Mucosa of stomach (tissue), 1 donor: ENCODE results near the gene EPB41L2.

Experiments
- H3K27me3 ChIP-seq: one replicate; pipeline ENCODE4 v1.7.0; 2013; ENCODE audit warnings: mild to moderate bottlenecking, low read length; ENCODE audit not compliant: control insufficient read depth, insufficient read depth
- H3K36me3 ChIP-seq: one replicate; pipeline ENCODE4 v1.7.0; 2013; ENCODE audit warnings: low read length; ENCODE audit not compliant: control insufficient read depth, insufficient read depth
- H3K4me1 ChIP-seq: one replicate; pipeline ENCODE4 v1.7.0; 2013; ENCODE audit warnings: mild to moderate bottlenecking, low read length; ENCODE audit not compliant: control insufficient read depth, insufficient read depth
- H3K4me3 ChIP-seq: one replicate; pipeline ENCODE4 v1.7.0; 2013; ENCODE audit warnings: low read length
- H3K9ac ChIP-seq: one replicate; pipeline ENCODE4 v1.7.0; 2013; ENCODE audit warnings: mild to moderate bottlenecking, low read length, moderate library complexity
- H3K9me3 ChIP-seq: one replicate; pipeline ENCODE4 v1.7.0; 2013; ENCODE audit warnings: mild to moderate bottlenecking, low read length, moderate library complexity; ENCODE audit not compliant: control insufficient read depth
- donor health status: Pancreatic carcinoma.

EPB41L2 gene

GRCh38 chr6:130841128-130841728, 221.8 kb downstream of the EPB41L2 start:
- no peak overlapping the region for H3K9ac ChIP-seq
- H3K9me3 ChIP-seq, result no peaks in the 10 kb centered on the region
- no peaks in the 10 kb centered on the region for H3K4me1 ChIP-seq
- no peaks in the 10 kb centered on the region for H3K27me3 ChIP-seq
- H3K4me3 ChIP-seq, result no peak overlapping the region
- no peaks in the 10 kb centered on the region for H3K36me3 ChIP-seq

GRCh38 chr6:130840050-130840449, 223.0 kb downstream of the EPB41L2 start:
- H3K36me3 ChIP-seq, result no peaks in the 10 kb centered on the region

GRCh38 chr6:130839379-130839778, 223.7 kb downstream of the EPB41L2 start:
- Histone ChIP-seq H3K36me3 (no peaks in the 10 kb centered on the region), H3K4me3 (no peak overlapping the region)

More at GRCh38 chr6:130840050-130840449, 223.0 kb downstream of the EPB41L2 start:
- Histone ChIP-seq H3K9me3 (no peaks in the 10 kb centered on the region), H3K4me1 (no peaks in the 10 kb centered on the region), H3K4me3 (no peak overlapping the region), H3K9ac (no peak overlapping the region), H3K27me3 (no peaks in the 10 kb centered on the region)

GRCh38 chr6:130838951-130839350, 224.1 kb downstream of the EPB41L2 start:
- H3K9me3 ChIP-seq, result no peaks in the 10 kb centered on the region
- no peaks in the 10 kb centered on the region for H3K36me3 ChIP-seq
- no peaks in the 10 kb centered on the region for H3K4me1 ChIP-seq
- H3K4me3 ChIP-seq, result no peak overlapping the region
- no peak overlapping the region for H3K9ac ChIP-seq
- no peaks in the 10 kb centered on the region for H3K27me3 ChIP-seq

More at GRCh38 chr6:130839379-130839778, 223.7 kb downstream of the EPB41L2 start:
- Histone ChIP-seq H3K9ac (no peak overlapping the region), H3K27me3 (no peaks in the 10 kb centered on the region), H3K4me1 (no peaks in the 10 kb centered on the region), H3K9me3 (no peaks in the 10 kb centered on the region)

- Histone ChIP-seq H3K27me3 (no peaks in the 10 kb centered on the region), H3K36me3 (no peaks in the 10 kb centered on the region), H3K9me3 (no peaks in the 10 kb centered on the region), H3K4me3 (no peak overlapping the region), H3K9ac (no peak overlapping the region), H3K4me1 (no peaks in the 10 kb centered on the region)
These were observed 224.7 kb downstream of the EPB41L2 start for GRCh38 chr6:130838250-130838860.

GRCh38 chr6:130837067-130837466, 226.0 kb downstream of the EPB41L2 start:
- no peaks in the 10 kb centered on the region for H3K9me3 ChIP-seq
- H3K27me3 ChIP-seq, result no peaks in the 10 kb centered on the region
- H3K4me1 ChIP-seq, result no peaks in the 10 kb centered on the region
- no peak overlapping the region for H3K9ac ChIP-seq
- no peak overlapping the region for H3K4me3 ChIP-seq
- no peaks in the 10 kb centered on the region for H3K36me3 ChIP-seq

GRCh38 chr6:130836055-130836640, 226.9 kb downstream of the EPB41L2 start:
- H3K36me3 ChIP-seq, result no peaks in the 10 kb centered on the region
- H3K4me3 ChIP-seq, result no peak overlapping the region
- H3K27me3 ChIP-seq, result no peaks in the 10 kb centered on the region
- no peaks in the 10 kb centered on the region for H3K9me3 ChIP-seq
- H3K4me1 ChIP-seq, result no peaks in the 10 kb centered on the region
- H3K9ac ChIP-seq, result no peak overlapping the region

GRCh38 chr6:130834482-130835251, 228.4 kb downstream of the EPB41L2 start:
- Histone ChIP-seq H3K27me3 (no peaks in the 10 kb centered on the region), H3K9ac (no peak overlapping the region), H3K4me1 (no peaks in the 10 kb centered on the region), H3K36me3 (no peaks in the 10 kb centered on the region), H3K9me3 (no peaks in the 10 kb centered on the region), H3K4me3 (no peak overlapping the region)

- H3K9me3 ChIP-seq, result no peaks in the 10 kb centered on the region
- H3K36me3 ChIP-seq, result no peaks in the 10 kb centered on the region
- H3K9ac ChIP-seq, result no peak overlapping the region
- no peaks in the 10 kb centered on the region for H3K4me1 ChIP-seq
- no peak overlapping the region for H3K4me3 ChIP-seq
- H3K27me3 ChIP-seq, result no peaks in the 10 kb centered on the region
These were observed 229.5 kb downstream of the EPB41L2 start for GRCh38 chr6:130833569-130833968.

GRCh38 chr6:130831607-130832006, 231.4 kb downstream of the EPB41L2 start:
- no peak overlapping the region for H3K4me3 ChIP-seq
- no peaks in the 10 kb centered on the region for H3K27me3 ChIP-seq
- H3K9me3 ChIP-seq, result no peaks in the 10 kb centered on the region
- peaks cover 8% of the 10 kb centered on the region for H3K4me1 ChIP-seq
- no peaks in the 10 kb centered on the region for H3K36me3 ChIP-seq
- no peak overlapping the region for H3K9ac ChIP-seq

- Histone ChIP-seq H3K27me3 (no peaks in the 10 kb centered on the region), H3K4me1 (peaks cover 8% of the 10 kb centered on the region), H3K36me3 (no peaks in the 10 kb centered on the region), H3K9me3 (no peaks in the 10 kb centered on the region), H3K9ac (no peak overlapping the region), H3K4me3 (no peak overlapping the region)
These were observed 233.6 kb downstream of the EPB41L2 start for GRCh38 chr6:130829333-130829910.
